PFSK-1 (cell line): ENCODE measurements around the gene SLC37A3.

Experiments
- FOXP2 ChIP-seq: optimal IDR thresholded peaks from 2 replicates; pipeline ENCODE3; 2011; ENCODE audit warnings: borderline replicate concordance, control low read depth, inconsistent platforms; ENCODE audit not compliant: insufficient read depth; ENCODE audit errors: extremely low read length, extremely low read depth
- POLR2AphosphoS5 ChIP-seq: IDR thresholded peaks from 2 replicates; pipeline ENCODE4 v1.6.1; 2012; ENCODE audit warnings: low read depth, mild to moderate bottlenecking, control low read depth, low read length, moderate library complexity
- REST ChIP-seq, 2 experiments: IDR thresholded peaks; 2 replicates each; pipeline versions ENCODE4 v1.6.1 to v1.8.0; 2011 to 2012; ENCODE audit warnings: low read depth in 2 of 2, low read length in 2 of 2, control low read depth in 1 of 2, inconsistent platforms in 1 of 2, mild to moderate bottlenecking in 1 of 2, moderate library complexity in 1 of 2; ENCODE audit not compliant: insufficient read depth in 1 of 2
- SIN3A ChIP-seq: IDR thresholded peaks from 2 replicates; pipeline ENCODE4 v1.6.1; 2012; ENCODE audit warnings: mild to moderate bottlenecking, low read length, moderate library complexity, borderline replicate concordance; ENCODE audit not compliant: insufficient read depth
- TAF1 ChIP-seq: IDR thresholded peaks from 2 replicates; pipeline ENCODE4 v1.6.1; 2012; ENCODE audit warnings: low read length, control low read depth, borderline replicate concordance; ENCODE audit not compliant: insufficient read depth

The SLC37A3 gene

GRCh38 chr7:140364819-140365218 is 33.5 kb downstream of the SLC37A3 start:
- TF ChIP-seq TAF1 (no peak), POLR2AphosphoS5 (no peak), FOXP2 (no peak), SIN3A (no peak), REST (IDR thresholded peaks at IDR 0.05; ENCODE audit: insufficient read depth in 1 of 2, low read depth in 2 of 2, low read length in 2 of 2) (no peak)

DNA sequence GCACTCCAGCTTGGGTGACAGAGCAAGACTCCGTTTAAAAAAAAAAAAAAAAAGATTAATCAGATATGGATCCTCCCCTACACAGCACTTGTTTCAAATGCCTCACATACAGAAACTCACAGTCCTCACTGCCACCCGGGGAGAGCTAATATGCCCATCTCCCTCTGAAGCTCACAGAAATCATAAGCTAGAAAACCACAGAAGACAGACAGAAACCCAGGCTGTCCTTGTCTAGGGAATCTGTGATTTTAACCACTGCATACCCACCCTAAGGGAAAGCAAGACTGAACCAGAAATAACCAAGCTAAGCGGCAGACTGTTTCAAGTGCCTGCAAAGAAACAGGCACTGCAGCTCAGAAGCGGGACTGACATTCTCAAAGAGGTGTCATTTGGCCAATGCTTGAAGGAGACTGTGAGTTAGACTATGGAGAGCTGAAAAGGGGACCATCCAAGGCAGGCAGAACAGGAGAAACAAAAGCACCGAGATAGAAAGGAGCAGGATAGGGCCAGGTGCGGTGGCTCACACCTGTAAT is 37.6 kb downstream of the SLC37A3 start:
- TF ChIP-seq POLR2AphosphoS5 (no peak), REST (IDR thresholded peaks at IDR 0.05; ENCODE audit: insufficient read depth in 1 of 2, low read depth in 2 of 2, low read length in 2 of 2) (no peak), TAF1 (no peak), FOXP2 (no peak), SIN3A (no peak)

- TF ChIP-seq FOXP2 (no peak), TAF1 (no peak), SIN3A (no peak), REST (IDR thresholded peaks at IDR 0.05; ENCODE audit: insufficient read depth in 1 of 2, low read depth in 2 of 2, low read length in 2 of 2) (no peak), POLR2AphosphoS5 (no peak)
Observed at GRCh38 chr7:140358412-140359051, 39.8 kb downstream of the SLC37A3 start.

- TF ChIP-seq REST (IDR thresholded peaks at IDR 0.05; ENCODE audit: insufficient read depth in 1 of 2, low read depth in 2 of 2, low read length in 2 of 2), result no peak
- TF ChIP-seq TAF1, result no peak
- no peak for TF ChIP-seq POLR2AphosphoS5
- TF ChIP-seq FOXP2, result no peak
- TF ChIP-seq SIN3A, result no peak
Observed at GRCh38 chr7:140358024-140358411, 40.3 kb downstream of the SLC37A3 start.

DNA sequence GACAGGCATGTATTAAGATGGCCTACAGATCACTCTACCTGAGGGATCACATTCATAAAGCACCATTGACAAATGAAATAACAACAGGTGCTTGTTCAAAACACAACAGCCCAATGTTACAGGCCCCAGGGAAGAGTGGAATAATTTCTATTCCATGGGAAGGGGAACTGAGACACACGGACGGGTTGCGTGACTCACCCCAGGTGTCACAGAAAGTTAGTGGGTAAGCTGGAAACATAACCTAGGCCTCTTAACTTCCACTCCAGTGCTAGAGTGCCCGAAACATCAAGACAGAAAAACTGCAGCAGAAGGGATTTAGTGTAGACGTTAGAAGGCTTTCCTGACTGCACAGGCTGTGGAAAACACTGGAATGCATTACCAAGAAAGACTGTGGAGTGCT is 48.3 kb downstream of the SLC37A3 start:
- no peak for TF ChIP-seq SIN3A
- TF ChIP-seq TAF1, result no peak
- no peak for TF ChIP-seq POLR2AphosphoS5
- no peak for TF ChIP-seq FOXP2
- no peak for TF ChIP-seq REST (IDR thresholded peaks at IDR 0.05; ENCODE audit: insufficient read depth in 1 of 2, low read depth in 2 of 2, low read length in 2 of 2)
